HEK293 (cell line): ENCODE measurements around the gene THOC7.

Experiments used
- ZFP3 ChIP-seq: fragments of 450-650 bp; formaldehyde crosslinking; IDR thresholded peaks from 2 replicates; pipeline ENCODE4 v1.5.1; 2016; ENCODE audit warnings: low read depth, missing biosample characterization, missing genetic modification characterization
- ZNF510 ChIP-seq: fragments of 450-650 bp; formaldehyde crosslinking; IDR thresholded peaks from 2 replicates; pipeline ENCODE4 v1.5.1; 2018; ENCODE audit warnings: mild to moderate bottlenecking, missing genetic modification characterization, missing biosample characterization; ENCODE audit not compliant: insufficient replicate concordance
- TF ChIP-seq, protein P1 (sequence below): fragments of 450-650 bp; formaldehyde crosslinking; conservative IDR thresholded peaks from 2 replicates; pipeline ENCODE4 v1.5.1; 2016; ENCODE audit warnings: low read depth, missing biosample characterization, missing genetic modification characterization
- TF ChIP-seq, protein P2 (sequence below): fragments of 450-650 bp; formaldehyde crosslinking; IDR thresholded peaks from 2 replicates; pipeline ENCODE4 v1.5.1; 2016; ENCODE audit warnings: missing biosample characterization, missing genetic modification characterization

DNA sequence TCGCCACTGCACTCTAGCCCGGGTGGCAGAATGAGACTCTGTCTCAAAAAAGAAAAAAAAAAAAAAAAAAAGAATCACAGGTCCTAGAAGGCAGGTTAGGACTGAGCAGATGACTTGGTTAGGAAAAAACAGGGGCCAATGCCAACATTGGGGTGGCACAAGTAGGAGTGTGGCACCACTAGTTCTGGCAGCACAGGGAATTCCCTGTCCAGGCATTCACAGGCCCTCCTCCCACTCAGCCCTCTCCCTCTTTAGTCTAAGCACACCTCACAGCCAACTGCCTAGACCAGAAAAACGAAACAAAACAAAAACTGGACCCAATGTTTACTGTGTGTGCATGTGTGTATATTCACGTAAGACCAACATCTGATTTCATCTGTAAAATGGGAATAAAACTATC lies 10.5 kb downstream of the THOC7 start:
- TF ChIP-seq ZNF510 (no peak), ZFP3 (tag by site-specific recombination) (no peak)
- TF ChIP-seq, protein P1, sequence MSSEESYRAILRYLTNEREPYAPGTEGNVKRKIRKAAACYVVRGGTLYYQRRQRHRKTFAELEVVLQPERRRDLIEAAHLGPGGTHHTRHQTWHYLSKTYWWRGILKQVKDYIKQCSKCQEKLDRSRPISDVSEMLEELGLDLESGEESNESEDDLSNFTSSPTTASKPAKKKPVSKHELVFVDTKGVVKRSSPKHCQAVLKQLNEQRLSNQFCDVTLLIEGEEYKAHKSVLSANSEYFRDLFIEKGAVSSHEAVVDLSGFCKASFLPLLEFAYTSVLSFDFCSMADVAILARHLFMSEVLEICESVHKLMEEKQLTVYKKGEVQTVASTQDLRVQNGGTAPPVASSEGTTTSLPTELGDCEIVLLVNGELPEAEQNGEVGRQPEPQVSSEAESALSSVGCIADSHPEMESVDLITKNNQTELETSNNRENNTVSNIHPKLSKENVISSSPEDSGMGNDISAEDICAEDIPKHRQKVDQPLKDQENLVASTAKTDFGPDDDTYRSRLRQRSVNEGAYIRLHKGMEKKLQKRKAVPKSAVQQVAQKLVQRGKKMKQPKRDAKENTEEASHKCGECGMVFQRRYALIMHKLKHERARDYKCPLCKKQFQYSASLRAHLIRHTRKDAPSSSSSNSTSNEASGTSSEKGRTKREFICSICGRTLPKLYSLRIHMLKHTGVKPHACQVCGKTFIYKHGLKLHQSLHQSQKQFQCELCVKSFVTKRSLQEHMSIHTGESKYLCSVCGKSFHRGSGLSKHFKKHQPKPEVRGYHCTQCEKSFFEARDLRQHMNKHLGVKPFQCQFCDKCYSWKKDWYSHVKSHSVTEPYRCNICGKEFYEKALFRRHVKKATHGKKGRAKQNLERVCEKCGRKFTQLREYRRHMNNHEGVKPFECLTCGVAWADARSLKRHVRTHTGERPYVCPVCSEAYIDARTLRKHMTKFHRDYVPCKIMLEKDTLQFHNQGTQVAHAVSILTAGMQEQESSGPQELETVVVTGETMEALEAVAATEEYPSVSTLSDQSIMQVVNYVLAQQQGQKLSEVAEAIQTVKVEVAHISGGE (tag by site-specific recombination): no peak
- TF ChIP-seq, protein P2, sequence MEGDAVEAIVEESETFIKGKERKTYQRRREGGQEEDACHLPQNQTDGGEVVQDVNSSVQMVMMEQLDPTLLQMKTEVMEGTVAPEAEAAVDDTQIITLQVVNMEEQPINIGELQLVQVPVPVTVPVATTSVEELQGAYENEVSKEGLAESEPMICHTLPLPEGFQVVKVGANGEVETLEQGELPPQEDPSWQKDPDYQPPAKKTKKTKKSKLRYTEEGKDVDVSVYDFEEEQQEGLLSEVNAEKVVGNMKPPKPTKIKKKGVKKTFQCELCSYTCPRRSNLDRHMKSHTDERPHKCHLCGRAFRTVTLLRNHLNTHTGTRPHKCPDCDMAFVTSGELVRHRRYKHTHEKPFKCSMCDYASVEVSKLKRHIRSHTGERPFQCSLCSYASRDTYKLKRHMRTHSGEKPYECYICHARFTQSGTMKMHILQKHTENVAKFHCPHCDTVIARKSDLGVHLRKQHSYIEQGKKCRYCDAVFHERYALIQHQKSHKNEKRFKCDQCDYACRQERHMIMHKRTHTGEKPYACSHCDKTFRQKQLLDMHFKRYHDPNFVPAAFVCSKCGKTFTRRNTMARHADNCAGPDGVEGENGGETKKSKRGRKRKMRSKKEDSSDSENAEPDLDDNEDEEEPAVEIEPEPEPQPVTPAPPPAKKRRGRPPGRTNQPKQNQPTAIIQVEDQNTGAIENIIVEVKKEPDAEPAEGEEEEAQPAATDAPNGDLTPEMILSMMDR (tag by site-specific recombination): no peak
